K562 (cell line): ENCODE data around the gene PIK3R2. TPM values are rescaled to one million over a fixed set of nuclear protein-coding genes. Genes with fewer than 3 reads are reported as not detected.

Experiments used
- ATF1 ChIP-seq, 2 experiments: fragments of 450-650 bp in 1 of 2; IDR thresholded peaks; 2 replicates each; pipeline ENCODE4 v1.6.1; 2016; ENCODE audit warnings: missing compliant biosample characterization in 1 of 2, missing genetic modification characterization in 1 of 2
- CHD1 ChIP-seq: fragments of 200-600 bp; sonication (generic); IDR thresholded peaks from one replicate; pipeline ENCODE4 v1.6.1; 2012; ENCODE audit warnings: mild to moderate bottlenecking, moderate library complexity, low read length, inconsistent platforms
- E2F6 ChIP-seq, 2 experiments: IDR thresholded peaks; 2 replicates each; pipeline ENCODE4 v1.6.1; 2011; ENCODE audit warnings: borderline replicate concordance in 1 of 2, control low read depth in 1 of 2, low read depth in 1 of 2, low read length in 1 of 2, mild to moderate bottlenecking in 1 of 2, mixed read lengths in 1 of 2, moderate library complexity in 1 of 2; ENCODE audit not compliant: insufficient read depth in 1 of 2, insufficient read length in 1 of 2, poor library complexity in 1 of 2, severe bottlenecking in 1 of 2; ENCODE audit errors: extremely low read depth in 1 of 2
- FUS ChIP-seq: fragments of 200-400 bp; formaldehyde crosslinking; optimal IDR thresholded peaks from 2 replicates; pipeline ENCODE3; 2017; ENCODE audit warnings: low read depth, low read length
- JUN ChIP-seq, 2 experiments: sonication (generic) in 1 of 2; formaldehyde crosslinking in 1 of 2; IDR thresholded peaks; 2 replicates each; pipeline versions ENCODE4 v1.6.1 to v1.8.0; 2012 to 2022; ENCODE audit warnings: borderline replicate concordance in 2 of 2, mild to moderate bottlenecking in 2 of 2, improper control_type of control experiment in 1 of 2, low read depth in 1 of 2, low read length in 1 of 2, missing genetic modification reagents in 1 of 2
- KLF1 ChIP-seq: fragments of 450-650 bp; IDR thresholded peaks from 2 replicates; pipeline ENCODE4 v1.6.1; 2016; ENCODE audit warnings: missing genetic modification characterization, missing compliant biosample characterization
- MCM5 ChIP-seq: fragments of 450-650 bp; IDR thresholded peaks from 2 replicates; pipeline ENCODE4 v1.6.1; 2016; ENCODE audit warnings: low read depth
- MTA3 ChIP-seq: fragments of 450-650 bp; formaldehyde crosslinking; IDR thresholded peaks from 2 replicates; pipeline ENCODE4 v1.6.1; 2017; ENCODE audit warnings: mild to moderate bottlenecking, borderline replicate concordance
- NFIC ChIP-seq: fragments of 450-650 bp; IDR thresholded peaks from 2 replicates; pipeline ENCODE4 v1.6.1; 2017; ENCODE audit warnings: mild to moderate bottlenecking, inconsistent platforms
- NR3C1 ChIP-seq: sonication (generic); formaldehyde crosslinking; IDR thresholded peaks from 2 replicates; pipeline ENCODE4 v1.8.1; 2022; ENCODE audit warnings: missing genetic modification reagents
- NR4A1 ChIP-seq, 2 experiments: fragments of 250-450 bp in 1 of 2; fragments of 450-650 bp in 1 of 2; sonication (Bioruptor Pico) in 1 of 2; IDR thresholded peaks; 2 replicates each; pipeline versions ENCODE4 v1.4.0 to v1.6.1; 2016 to 2020; ENCODE audit warnings: mild to moderate bottlenecking in 2 of 2, missing compliant biosample characterization in 1 of 2, missing genetic modification characterization in 1 of 2, moderate library complexity in 1 of 2
- SMARCB1 ChIP-seq: IDR thresholded peaks from 2 replicates; pipeline ENCODE4 v1.6.1; 2011; ENCODE audit warnings: improper control_type of control experiment, low read depth; ENCODE audit not compliant: insufficient read length
- STAG1 ChIP-seq: sonication (generic); formaldehyde crosslinking; IDR thresholded peaks from 2 replicates; pipeline ENCODE4 v1.5.0; 2020; ENCODE audit warnings: missing genetic modification reagents, borderline replicate concordance
- TCF3 ChIP-seq: sonication (generic); formaldehyde crosslinking; IDR thresholded peaks from 2 replicates; pipeline ENCODE4 v1.4.0; 2020; ENCODE audit warnings: mild to moderate bottlenecking, missing genetic modification reagents
- ZNF830 ChIP-seq: fragments of 250-450 bp; sonication (Bioruptor Pico); IDR thresholded peaks from 2 replicates; pipeline ENCODE4 v1.5.0; 2021; ENCODE audit warnings: mild to moderate bottlenecking
- ZZZ3 ChIP-seq: fragments of 450-650 bp; IDR thresholded peaks from 2 replicates; pipeline ENCODE4 v1.6.1; 2016; ENCODE audit warnings: antibody characterized with exemption, mild to moderate bottlenecking, moderate library complexity
- polyA plus RNA-seq, 8 experiments: library from polyadenylated mRNA; depleted of rRNA in 4 of 8; stranded (reverse) in 5 of 8; unstranded in 3 of 8; fragments of >200 nt; fragmentation: Nextera tagmentation in 2 of 8; fragmentation: Illumina TruSeq in 1 of 8; extraction: Ambion mirVana in 2 of 8; extraction: Trizol in 1 of 8; gene quantifications; 2 replicates each; pipeline versions ENCODE4 v1.2.1 to v1.2.3, GENCODE V29; 2011 to 2014; ENCODE audit warnings: inconsistent platforms in 1 of 8, missing spikeins in 1 of 8
- total RNA-seq, 7 experiments: library from RNA; depleted of rRNA in 6 of 7; stranded (reverse); fragments of >200 nt in 6 of 7; fragmentation: Illumina TruSeq in 2 of 7; extraction: Trizol in 2 of 7; gene quantifications; 2 replicates each; pipeline versions ENCODE4 v1.2.1 to v1.2.3, GENCODE V29; 2011 to 2021; ENCODE audit warnings: low replicate concordance in 1 of 7

PIK3R2 gene
- total and polyA plus RNA-seq, 9 of the 15 experiments (the other 6 are each of a cell fraction or from before 2014, with no cell fraction given): 0.39 to 37.9 (median 5.3) TPM

GRCh38 chr19:18152817-18153555 is at the start of gene PIK3R2 (continued):
- TF ChIP-seq FUS (peak; percentile 90), ATF1 (CRISPR knock-in tag; IDR thresholded peaks at IDR 0.05) (no peak), ATF1 (tag; IDR thresholded peaks at IDR 0.05) (peak; percentile 32; the same call in 1 of the 2 replicates), TCF3 (CRISPR knock-in tag) (peak; percentile 0; the same call in 1 of the 2 replicates), NFIC (0 out of 2 replicates have a peak, but pooled peaks have one; percentile 8), SMARCB1 (no peak), CHD1 (peak; percentile 58), NR4A1 (CRISPR knock-in tag; IDR thresholded peaks at IDR 0.05) (0 out of 2 replicates have a peak, but pooled peaks have one; percentile 41), NR4A1 (tag; IDR thresholded peaks at IDR 0.05) (no peak), KLF1 (tag) (0 out of 2 replicates have a peak, but pooled peaks have one; percentile 40), ZNF830 (CRISPR knock-in tag) (0 out of 2 replicates have a peak, but pooled peaks have one; percentile 47), STAG1 (CRISPR knock-in tag) (no peak; the same call in 1 of the 2 replicates), JUN (IDR thresholded peaks at IDR 0.05; ENCODE audit: borderline replicate concordance, low read depth, low read length) (0 out of 2 replicates have a peak, but pooled peaks have one; percentile 3), JUN (CRISPR knock-in tag; IDR thresholded peaks at IDR 0.05; ENCODE audit: borderline replicate concordance) (no peak), MTA3 (peak; percentile 93), ZZZ3 (peak; percentile 78; the same call in 1 of the 2 replicates), MCM5 (no peak), E2F6 (IDR thresholded peaks at IDR 0.05; ENCODE audit: borderline replicate concordance in 1 of 2, extremely low read depth in 1 of 2, insufficient read depth in 1 of 2, insufficient read length in 1 of 2, low read depth in 1 of 2, low read length in 1 of 2, poor library complexity in 1 of 2, severe bottlenecking in 1 of 2) (peak; percentile 70 to 89), NR3C1 (CRISPR knock-in tag) (no peak)
- TF ChIP-seq, all 486 proteins: peak for 76
